Activated CD4-positive, alpha-beta T cell treated with anti-CD3 and anti-CD28 coated beads, Interleukin-2, amount 50 U/mL, for 48 hours (primary cell): ENCODE measurements around the gene PCSK5.

Experiments used
- DNase-seq, 2 experiments: peaks; one replicate each; pipeline ENCODE4 v3.0.0-alpha.2; 2020

The PCSK5 gene

DNA sequence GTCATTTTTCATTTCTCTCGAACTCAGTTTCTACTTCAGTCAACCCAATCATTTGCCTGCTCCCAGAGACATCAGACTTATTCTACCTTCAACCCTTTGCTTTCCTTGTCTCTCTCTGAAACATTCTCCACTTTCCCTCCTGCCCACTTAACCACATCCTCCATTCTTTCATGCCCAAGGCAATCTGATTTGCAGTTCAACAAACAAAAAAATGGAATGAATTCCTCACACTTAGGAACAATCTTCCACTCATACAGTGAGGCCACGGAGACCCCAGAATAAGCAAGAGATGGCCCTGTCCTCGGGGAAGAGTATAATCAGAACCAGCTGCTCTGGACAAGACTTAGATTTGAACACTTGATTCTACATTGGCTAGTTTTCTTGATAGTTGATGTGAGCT is 323.3 kb downstream of the PCSK5 start:
- no peak for DNase-seq

DNA sequence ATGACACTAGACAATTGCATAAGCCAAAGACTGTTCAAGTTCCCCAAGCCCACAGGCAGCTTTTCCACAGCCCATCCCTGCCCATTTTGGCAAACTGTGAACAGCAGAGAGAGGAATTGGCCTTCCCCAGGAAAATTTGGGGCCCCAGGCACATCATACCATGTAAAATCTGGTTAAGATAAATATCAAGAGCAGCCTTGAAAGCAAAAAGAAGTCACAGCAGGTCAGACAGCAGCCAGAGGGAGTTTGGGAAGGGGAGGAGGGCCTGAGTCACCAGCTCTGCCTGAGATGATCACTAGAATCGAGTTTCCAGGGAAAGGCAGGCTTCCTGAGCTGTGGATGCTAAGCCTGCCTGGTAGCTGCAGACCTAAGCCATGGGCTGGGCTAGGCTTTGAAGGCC is 324.6 kb downstream of the PCSK5 start:
- DNase-seq: no peak

DNA sequence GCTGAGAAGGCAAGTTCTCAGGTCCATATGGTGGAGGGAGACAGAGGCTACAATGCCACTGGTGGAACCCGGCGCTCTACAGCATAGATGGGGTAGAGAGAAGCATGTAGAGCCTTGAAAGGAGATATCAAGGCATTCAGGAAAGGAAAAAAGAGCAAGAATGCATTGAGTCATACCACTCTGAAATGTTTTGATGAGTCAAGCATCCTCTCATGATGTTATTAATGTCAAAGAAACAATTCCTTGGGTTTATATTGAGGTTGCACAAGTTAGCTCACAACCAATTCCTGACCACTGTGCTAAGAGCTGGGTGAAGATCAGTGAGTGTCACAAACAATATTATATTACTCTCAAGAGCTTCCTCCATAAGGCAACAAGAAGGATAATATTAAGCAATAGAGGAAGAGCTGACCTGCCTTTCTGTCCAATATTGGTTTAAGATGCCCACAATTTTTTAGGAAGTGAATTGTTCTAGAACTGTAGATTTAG is 325.7 kb downstream of the PCSK5 start:
- DNase-seq: no peak

DNA sequence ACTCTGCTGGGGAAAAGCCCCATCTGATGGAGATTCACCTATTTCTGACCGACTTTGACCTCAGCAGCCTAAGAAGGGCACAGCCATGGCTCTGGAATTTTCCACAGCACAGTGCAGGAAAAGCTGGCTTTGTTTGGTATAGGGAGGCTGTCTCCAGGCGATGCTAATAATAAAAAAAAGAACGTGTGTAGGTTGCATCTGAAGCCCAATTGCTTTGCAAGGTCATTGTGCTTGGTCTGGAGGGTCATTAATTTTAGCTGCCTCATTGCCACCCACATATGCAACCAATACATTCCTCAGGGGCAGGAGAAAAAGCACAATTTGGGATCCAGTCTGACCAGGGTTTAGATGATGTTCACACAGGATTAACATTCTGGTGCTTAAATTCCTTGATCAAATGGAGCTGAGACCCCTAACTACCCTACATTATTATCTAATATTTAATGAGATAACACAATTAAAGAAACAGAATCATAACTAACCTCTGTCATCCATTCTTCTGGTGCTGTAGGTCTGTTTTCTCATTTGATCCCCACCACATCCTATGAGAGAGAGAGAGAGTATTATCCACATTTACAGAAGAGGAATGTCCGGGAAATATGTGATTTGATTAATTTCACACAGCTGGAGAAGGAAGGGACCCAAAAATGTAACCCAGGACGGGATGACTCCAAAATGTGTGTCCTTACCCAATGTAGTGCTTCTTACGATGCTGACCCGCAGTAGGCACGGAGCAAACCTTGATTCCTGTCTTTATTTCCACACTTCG is 327.8 kb downstream of the PCSK5 start:
- no peak for DNase-seq

DNA sequence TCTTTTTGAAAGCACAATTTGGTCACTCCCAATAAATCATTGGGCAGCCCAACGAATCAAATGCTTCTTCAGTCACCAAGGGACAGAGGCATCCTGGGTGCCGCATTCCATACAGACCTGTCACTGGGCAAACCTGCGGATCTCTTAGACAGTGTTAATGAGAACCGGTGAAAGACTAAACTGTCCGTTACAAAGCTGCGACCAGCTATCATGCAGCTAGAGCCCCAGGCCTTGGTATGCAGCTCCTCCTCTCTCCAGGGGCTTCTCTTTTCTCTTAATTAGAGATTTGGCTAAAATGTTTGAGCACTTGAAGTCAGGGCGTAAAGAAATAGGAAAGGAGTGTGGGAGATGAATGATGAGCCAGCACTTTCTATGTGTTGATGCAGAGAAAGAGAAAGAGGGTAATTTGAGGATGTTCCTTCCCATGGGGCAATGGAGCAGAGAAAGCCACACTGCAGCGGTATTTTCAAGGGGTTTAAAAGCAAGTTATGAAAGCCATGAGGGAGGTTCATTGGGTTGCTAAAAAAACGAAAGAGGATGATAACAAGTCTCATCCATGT is 328.5 kb downstream of the PCSK5 start:
- DNase-seq: no peak

DNA sequence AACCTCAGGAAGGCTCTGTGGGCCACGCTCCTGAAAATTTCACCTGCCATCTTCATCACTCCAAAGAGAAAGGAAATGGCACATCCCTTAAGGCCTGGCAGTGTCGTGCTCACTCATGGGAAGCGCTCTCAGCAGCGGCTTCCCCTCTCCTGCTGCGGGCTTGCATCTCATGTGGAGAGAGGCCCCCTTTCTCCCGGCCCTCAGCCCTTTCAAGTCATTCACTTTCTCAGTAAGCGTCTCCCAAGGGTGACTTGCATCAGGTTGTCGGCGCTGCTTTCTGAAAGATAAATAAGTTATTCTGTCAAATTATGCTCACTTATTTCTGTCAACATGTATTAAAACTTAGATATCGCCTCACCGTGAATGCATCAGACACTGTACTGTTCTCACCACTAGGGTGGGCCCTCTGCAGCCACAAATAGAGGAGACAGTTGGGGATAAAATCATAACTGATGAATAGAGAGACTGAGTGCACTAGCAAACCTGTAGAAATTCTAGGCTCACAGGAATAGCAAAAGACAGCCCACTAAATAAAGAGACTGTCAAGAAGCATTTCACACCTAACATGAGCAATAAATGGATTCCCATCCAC is 329.2 kb downstream of the PCSK5 start:
- no peak for DNase-seq

DNA sequence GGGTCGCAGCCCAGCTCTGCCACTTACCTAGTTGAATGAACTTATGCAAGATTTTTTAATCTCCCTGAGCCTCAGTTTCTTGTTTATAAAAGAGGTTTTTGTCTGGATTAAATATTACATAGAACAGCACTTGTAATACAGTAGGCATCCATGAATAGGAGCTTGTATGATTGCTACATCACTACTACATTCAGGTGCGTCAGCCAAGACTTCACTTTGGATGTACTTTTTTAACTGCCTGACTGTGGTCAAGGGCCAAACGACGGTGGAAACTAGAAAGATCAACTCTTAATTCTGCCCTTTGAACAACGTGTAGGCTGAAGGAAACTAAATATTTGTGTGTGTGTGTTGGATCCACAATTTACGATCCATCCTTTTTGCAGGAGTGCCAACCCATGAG is 330.9 kb downstream of the PCSK5 start:
- DNase-seq: no peak

DNA sequence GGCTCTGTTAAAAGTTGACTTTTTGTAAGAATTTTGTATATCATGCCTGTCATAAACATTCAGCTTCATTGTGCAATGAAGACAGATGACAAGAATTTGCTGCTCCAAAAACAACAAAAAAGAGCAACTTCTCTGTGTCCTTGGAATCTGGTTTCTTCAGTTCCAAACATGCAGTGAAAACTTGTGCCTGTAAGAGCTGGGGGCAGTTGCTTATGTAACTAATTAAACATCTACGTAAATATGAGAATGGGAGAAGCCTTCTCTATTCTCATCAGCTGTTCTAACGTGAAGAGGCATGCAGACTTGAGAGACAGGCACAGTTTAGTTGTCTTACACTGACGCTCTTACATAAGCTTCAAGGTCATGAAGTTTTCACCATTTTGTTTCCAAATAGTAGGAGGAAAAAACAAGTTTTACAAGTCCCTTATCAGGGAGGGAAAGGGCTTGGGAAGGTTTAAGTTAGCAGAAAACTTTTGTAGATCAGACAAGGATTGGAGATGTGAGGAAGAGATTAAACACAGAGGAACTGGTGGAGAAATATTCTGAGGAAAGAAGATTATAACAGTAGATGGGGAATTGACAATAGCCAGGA is 333.4 kb downstream of the PCSK5 start:
- DNase-seq: no peak

DNA sequence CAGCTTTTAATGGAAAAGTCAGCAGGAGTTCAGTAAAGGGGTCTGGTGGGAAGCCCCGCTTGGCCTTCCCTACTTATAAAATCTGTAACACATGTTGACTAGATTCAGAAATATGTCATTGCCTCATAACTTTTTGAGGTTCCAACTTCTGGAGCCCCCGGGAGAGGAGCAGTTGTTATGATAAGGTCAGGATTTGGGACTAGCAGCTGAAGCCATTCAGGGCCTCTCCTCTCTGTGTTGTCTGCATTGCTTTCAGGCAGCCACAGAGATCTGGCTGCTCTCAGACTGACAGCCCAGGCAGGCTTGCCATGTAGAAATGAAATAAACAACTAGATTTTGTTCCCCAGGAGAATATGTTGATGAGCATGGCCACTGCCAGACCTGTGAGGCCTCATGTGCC is 336.7 kb downstream of the PCSK5 start:
- no peak for DNase-seq

DNA sequence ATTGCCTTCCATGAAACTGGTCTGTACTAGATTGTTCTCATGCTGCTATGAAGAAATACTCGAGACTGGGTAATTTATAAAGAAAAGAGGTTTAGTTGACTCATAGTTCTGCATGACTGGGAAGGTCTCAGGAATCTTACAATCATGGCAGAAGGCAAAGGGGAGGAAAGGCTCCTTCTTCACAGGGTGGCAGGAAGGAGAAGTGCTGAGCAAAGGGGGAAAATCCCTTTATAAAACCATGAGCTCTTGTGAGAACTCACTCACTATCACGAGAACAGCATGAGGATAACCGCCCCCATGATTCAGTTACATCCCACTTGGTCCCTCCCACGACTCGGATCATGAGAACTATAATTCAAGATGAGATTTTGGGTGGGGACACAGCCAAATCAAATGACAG is 340.5 kb downstream of the PCSK5 start:
- no peak for DNase-seq

DNA sequence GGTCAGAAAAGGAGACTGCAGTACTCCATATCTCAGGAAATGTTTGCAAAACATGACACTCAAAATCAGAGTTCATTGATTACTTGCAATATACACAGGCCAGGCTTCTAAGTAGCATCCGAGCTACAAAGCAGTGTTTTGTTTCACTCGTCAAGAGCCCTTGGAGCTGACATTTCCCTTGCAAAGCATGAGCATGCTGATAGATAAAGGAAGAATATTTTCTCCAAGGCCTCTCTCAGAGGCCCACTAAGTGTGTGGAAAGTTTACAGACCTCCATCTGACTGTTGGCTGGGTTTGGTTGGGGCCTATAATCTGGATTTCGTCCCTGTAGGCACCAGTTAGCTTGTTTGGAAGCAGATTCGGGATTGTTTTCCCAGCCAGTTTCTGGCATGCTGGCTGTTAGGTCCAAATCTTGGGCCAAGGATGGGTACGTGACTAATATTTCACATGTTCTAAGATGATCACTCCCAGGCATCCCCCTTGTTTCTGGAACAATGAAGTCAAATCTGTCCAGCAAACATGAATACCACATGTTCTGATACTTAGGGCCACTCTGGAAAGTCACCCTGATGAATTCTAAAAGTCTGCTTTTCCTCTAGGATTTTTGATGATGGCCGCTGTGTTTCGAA is 342.5 kb downstream of the PCSK5 start:
- DNase-seq: no peak

DNA sequence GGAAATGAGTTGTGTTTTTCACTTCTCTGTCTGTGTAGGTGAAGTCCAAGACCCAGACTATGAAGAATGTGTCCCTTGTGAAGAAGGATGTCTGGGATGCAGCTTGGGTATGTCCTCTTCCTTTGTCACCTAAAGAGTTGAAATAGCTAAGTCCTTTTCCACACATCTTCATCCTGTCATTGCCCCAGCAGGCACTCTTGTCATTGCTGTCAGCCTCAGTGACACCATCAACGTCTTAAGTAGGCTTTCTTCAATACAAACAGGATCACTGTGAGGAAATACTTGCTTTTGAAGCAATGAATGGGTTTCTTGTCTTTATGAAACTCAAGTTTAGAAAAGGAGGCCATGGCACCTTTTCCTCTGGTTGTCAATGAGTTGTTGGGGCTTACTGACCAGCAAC is 350.1 kb downstream of the PCSK5 start:
- no peak for DNase-seq

DNA sequence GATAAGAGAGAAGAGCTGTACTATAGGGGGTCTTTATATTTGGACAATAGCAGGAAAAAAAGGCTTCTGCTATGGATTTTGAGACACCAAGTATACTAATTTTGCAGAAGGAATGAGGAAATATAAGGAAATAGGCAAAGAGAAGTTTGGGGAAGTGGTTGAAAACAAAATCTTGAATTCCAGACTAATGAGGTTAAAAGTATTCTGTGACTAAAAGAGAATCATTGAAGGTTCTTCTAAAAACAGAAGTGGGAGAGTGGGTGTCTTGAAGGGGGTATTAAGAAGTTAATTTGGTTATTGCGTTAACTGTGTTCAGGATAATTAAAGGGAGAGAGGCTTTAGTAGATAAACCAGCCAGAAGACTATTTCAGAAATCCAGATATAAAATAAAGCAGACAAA is 355.0 kb downstream of the PCSK5 start:
- no peak for DNase-seq

DNA sequence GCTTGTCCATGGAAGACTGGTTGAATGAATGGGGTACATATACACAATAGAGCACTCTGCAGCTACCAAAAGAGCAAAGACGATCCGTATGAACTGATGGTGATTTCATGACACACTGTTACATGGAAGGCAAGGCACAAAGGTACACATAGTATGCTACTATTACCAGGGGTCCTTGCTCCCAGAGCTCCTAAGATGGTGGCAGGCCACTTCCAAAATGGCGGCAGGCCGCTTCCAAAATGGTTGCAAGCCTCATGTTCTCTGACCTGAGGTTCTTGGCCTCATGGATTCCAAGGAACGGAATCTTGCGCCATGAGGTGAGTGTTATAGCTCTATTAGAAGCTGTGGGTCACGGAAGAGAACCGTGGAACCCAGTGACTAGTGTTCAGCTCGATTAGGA is 356.2 kb downstream of the PCSK5 start:
- DNase-seq: no peak

DNA sequence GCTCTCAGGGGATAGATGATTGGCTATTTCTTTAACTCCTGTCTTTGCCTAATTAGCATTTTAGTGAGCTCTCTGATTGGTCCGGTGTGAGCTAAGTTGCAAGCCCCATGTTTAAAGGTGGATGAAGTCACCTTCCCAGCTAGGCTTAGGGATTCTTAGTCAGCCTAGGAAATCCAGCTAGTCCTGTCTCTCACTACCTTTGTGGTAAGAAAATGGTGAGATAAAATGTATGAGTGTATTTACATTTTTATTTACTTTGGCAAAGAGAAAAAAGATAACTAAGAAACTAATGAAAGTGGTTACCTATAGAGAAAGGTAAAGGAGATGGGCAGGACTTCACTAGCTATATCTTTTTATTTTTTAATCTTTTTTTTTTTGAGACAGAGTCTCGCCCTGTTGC is 357.0 kb downstream of the PCSK5 start:
- DNase-seq: no peak

DNA sequence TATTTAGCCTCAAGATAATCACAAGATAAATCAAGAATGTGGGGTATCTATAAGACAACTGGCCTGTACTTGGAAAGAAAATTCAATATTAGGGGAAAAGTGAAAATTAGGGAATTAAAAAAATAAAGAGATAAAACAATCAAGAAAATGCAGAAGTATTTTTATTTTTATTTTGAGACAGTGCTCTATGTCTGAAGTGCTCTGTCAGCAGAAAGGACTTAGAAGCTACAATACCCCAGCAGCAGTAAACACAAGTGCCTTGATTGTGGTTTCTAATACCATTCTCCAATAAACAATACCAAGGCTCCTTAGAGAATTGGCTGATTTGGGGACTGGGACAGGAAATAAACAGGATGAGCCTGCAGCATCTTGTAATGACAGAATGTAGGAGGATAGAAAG is 358.8 kb downstream of the PCSK5 start:
- DNase-seq: no peak

DNA sequence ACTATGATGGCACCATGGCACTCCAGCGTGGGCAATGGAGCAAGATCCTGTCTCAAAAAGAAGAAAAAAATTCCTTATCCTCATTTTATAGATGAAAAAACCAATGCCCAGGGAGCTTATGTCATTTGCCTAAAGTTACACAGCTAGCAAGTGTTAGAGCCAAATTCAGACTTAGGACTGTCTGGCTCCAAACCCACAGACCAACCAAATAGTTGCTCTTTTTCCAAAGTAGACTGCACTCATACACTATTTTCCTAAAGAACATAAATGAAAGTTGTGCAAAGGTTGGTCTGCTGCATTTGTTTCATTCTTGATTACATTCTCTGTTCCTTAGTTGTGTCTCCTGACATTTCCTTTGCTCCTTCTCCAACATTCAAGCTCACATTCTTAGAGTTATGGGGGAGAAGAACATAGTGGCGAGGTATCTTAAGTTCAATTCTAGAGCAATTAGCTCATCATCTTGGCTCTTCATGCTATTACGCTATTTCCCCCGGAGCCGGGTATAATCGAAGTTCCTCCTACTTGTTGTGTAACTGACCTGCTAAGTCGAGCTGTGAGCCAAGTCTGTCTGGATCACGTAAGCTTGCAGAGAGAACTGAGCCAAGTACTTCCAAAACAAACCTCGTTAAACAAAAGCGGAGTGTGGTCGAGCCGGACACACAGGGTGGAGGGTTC is 365.4 kb downstream of the PCSK5 start:
- DNase-seq: no peak

DNA sequence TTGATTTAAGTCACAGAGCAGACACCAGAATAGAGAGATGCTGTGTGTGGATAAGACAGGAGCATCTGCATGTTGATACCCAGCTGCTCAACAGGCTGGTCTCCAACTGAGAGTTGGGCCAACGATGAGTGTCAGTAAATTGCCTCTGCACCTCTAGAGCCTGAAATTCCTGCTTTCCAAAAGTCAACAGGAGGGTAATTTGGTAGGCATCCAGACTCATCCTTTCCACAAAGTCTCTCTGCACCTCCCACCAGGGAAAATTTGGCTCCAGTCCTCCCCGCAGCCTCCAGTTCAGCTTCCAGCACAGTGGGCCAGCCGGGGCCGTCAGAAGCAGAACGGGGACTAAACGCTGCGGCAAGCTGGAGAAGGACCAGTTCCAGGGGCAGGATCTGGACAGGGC is 366.8 kb downstream of the PCSK5 start:
- no peak for DNase-seq

DNA sequence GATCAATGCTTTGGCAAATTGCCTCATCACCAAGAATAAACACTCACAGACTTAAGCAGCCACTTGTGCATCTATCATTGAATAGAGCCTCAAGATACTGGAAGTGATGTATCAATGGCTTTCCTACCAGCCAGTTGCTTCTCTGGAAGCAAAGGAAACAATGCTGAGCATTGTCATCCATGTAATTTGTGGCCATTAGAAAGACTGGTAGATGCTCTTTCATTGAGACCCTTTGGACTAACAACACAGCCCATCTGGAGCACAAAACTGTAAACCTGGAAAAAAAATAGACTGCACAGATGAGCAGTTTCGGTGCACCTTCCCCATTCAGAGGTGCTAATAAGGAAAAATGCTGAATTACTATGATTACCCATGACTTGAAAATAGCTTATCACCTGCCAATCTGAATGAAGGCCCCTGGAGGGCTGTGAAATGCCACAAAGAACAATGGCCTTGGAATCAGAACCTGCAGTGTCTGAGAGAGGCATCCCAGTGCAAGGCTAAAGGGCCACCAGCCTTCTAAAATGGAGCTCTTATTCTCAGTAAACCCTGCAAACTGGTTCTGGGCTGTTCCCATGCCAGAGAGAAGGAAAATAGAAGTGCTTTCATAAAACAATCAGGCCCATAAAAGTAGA is 376.3 kb downstream of the PCSK5 start:
- DNase-seq: no peak

DNA sequence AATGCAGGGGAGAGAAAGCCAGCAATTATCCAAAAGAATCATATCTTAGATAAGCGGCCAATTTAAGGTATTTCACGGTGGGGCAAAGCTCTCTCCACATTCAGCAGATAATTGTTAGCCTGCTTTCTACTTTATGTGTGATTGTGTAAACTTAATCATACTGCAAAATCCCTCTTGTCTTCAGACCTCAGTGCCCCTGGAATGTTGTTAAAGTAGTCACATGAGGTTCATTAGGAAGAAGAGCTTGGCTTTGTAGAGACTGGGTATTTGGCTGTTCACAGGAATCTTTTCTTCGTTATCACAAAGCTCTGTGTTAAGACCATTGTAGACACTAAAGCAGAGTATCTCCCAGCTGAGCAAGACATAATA is 376.8 kb downstream of the PCSK5 start:
- DNase-seq: no peak

DNA sequence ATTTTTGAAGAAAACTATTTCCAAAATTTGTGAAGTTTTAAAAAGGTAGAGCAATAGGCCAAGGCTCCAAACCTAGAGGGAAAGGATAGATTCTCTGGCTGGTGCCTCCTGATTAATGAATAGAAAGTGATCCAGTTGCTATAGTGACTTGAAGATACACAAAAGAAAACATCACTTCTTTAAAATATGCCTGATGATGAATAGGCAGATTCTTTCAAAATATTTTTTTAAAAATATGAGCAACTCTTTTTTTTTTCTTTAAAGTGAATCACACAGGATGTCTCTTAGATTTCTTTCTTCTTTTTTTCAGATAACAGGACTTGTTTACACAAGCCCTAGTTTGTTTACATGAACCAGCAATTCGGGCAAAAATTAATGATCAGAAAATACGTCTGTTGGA is 379.3 kb downstream of the PCSK5 start:
- no peak for DNase-seq

DNA sequence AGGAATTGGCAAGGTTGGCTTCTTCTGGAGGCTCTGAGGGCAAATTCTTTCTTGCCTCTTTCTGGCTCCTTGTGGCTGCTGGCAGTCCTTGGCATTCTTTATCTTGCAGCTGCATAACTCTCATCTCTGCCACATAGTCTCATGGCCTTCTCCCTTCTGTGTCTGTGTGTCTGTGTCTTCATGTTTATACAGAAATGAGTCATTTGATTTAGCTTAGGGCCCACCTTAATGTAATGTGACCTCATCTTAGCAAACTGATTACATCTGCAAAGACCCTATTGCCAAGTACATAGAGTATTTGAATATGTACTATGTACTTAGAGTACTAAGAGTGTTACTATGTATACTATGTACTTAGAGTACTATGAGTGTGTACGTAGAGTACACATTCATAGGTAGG is 381.3 kb downstream of the PCSK5 start:
- DNase-seq: no peak

DNA sequence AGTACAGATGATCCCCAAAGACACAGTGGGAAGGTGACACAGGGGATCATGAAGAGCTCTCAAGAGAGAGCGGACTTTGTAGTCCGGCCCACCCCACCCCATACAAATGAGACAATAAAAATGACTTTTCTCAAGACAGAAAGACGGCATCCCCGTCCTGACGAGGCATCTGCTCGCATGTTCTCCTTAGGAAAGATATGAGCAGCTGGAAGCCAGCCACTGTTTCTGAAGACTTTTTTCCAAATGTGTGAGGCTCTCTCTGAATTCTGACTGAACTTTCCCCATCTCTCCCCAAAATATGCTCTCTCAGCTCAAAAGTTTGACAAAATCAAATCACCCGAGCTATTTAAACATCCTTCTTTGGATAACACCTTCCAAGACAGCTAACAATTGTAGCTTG is 398.6 kb downstream of the PCSK5 start:
- no peak for DNase-seq
